GM18868 (cell line): ENCODE results near the gene HTR7.
"Not testable (repeated sequence)": the region's sequence is repeated elsewhere in the genome, so short reads cannot be mapped to it uniquely, and the experiment has no call there.

Experiments
- ATAC-seq: cut with Tn5 transposase; IDR thresholded peaks from one replicate; pipeline ENCODE4 v1.9.1; 2021; ENCODE audit warnings: mild to moderate bottlenecking, moderate library complexity; ENCODE audit not compliant: unreplicated experiment

Gene HTR7

DNA sequence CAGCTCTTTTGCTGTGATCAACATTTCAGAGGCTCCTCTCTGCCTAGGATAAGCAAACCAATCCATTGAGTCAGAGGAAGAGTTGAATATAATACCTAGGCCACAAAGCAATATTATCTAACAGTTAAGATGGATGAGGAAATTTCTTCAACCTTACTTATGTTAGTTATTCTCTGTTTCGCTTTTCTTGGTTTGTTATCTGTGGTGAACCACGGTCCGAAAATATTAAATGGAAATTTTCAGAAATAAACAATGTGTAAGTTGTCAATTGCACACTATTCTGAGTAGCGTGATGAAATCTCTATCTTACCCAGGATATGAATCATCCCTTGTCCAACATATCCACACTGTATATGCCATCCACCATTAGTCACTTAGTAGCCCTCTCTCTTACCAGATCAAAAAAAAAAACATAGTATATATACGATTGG lies 1.5 kb upstream of the HTR7 start:
- ATAC-seq, result no peak

GRCh38 chr10:90858461-90858968 lies 676 bp upstream of the HTR7 start:
- no peak for ATAC-seq

DNA sequence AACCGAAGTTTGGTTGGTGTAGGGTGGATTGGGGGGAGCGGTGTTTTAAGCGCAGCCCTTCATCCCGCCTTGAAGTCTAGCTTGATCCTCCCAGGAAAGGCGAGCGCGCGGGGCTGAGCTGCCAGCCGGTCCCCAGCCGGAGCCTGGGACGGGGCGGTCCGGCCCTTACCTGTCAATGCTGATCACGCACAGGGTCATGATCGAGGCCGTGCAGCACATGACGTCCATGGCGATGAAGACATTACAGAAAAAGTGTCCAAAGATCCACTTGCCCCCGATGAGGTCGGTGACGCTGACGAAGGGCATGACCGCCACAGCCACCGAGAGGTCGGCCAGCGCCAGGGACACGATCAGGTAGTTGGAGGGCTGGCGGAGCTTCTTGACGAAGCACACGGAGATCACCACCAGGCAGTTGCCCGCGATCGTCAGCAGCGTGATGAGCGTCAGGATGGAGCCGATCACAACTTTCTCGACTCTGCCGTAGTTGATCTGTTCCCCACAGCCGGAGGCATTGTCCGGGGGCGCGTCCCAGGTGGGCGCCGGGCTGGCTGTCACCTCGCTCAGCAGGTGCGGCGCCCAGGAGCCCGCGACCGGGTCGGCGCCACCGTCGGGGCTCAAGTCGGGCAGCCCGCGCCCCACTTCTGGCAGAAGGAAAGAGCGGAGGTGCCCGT lies 740 bp downstream of the HTR7 start:
- no peak for ATAC-seq

DNA sequence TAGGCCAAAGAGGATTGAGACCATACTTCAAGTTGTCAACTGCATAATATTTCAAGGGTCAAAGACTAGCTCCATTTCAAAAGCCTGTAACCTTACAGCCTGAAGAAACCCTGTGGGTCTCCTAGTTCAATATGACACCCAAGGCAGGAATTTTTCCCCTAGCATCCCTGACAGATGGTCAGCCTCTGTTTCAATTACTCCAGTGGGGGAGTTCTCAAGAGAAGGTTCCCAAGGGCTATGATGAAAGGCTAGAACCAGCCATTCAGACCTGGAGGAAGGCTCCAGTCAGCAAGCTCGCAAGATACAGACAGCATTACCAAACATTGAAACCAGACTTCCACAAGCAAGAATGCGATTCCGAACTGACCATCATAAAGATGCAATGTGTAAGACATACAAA lies 1.6 kb downstream of the HTR7 start:
- ATAC-seq, result no peak

DNA sequence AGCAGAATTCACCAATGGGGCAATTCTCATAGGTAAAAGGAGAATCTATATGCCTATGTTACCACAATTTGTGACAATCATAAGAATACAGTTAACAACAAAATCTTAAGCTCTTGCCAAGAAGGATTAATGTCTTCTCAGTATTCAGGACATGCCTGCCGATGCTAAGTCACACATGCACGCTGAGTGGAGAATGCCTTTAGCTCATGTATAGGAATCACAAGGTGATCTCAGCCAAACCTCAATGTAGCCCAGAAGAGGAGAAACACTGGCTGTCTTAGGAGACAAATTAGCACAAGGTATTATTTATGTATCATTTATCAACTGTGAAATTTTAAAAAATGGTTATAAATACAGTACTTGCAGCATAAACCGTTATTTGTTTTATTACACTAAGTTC lies 2.7 kb downstream of the HTR7 start:
- no peak for ATAC-seq

- ATAC-seq, result no peak
Measured at GRCh38 chr10:90849956-90850749, 7.7 kb downstream of the HTR7 start.

DNA sequence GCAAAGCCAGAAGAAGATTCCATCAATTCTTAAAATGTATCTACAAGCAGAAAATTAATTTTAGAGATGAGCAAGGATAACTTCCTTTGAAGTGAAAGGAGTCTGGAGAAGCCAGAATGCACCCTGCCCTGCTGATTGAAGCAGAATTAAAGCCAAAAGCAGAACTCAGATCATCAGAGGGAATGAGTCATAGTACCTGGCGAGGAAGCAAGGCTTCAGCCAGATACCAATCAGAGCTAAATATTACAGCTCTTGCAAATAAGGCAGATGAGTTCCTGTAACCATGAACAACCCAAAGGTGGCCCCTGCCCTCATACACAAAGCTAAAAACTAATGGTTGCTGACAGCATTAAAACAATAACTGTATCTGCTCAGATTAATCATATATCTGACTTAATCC lies 10.4 kb downstream of the HTR7 start:
- no peak for ATAC-seq

DNA sequence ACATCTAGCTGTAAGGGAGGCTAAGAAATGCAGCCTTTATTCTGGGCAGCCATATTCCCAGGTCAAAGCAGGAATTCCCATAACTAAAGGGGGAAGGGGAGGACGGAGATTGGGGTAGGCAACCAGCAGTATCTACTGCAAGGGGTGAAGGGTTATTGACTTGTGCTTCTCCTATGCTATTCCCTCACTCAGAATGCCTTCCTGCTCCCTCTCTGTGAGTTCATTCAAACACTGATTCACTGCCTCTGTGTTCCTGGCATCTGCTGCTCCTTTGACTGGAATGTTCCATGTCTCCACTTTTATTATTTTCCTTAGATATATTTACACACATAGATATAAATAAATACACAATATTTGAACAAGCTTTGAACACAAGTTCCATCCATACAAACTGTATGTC lies 11.1 kb downstream of the HTR7 start:
- no peak for ATAC-seq

- no peak for ATAC-seq
Measured at GRCh38 chr10:90845726-90846125, 12.1 kb downstream of the HTR7 start.

- ATAC-seq, result no peak
Measured at GRCh38 chr10:90842725-90843124, 15.1 kb downstream of the HTR7 start.

DNA sequence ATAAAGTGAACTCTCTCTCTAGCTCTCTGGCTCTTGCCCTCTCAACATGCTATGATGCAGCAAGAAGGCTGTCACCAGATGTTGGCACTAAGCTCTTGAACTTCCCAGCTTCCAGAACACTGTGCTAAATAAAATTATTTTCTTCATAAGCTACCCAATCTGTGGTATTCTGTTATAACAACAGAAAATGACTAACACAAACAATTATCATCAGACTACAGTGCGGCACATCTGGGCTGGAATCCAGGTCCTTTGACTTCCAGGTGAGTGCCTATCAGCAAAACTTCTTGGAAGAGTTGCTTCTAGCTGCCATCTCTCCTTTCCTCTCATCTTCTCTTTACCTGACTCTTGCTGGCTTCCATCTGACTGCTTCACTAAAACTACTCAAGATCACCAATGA lies 20.4 kb downstream of the HTR7 start:
- no peak for ATAC-seq

DNA sequence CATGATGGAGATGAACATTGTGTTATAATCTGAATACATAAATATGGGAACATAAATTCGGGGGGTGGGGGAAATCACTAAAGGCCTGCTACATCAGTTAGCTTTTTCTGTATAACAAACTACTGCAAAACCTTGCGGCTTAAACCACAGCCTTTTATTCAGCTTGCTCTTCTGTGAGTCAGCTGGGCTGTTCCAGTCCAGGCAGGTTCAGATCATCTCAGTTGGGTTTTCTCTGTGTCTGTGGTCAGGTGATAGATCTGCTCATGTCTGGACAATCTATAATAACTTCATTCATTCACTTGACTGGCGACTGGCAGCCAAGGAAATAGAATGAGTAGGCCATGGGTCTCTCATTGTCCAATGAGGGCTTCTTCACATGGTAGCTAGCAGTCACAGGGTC lies 23.5 kb downstream of the HTR7 start:
- no peak for ATAC-seq

DNA sequence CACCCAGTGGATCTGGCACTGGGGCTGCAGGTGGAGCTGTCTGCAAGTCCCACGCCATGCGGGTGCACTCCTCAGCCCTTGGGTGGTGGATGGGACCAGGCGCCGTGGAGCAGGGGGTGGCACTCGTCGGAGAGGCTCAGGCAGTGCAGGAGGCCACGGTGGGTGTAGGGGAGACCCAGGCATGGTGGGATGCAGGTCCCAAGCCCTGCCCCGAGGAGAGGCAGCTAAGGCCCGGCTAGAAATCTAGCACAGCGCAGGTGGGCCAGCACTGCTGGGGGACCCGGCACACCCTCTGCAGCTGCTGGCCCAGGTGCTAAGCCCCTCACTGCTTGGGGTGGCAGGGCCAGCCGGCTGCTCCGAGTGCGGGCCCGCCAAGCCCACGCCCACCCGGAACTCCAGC lies 25.7 kb downstream of the HTR7 start:
- no peak for ATAC-seq

DNA sequence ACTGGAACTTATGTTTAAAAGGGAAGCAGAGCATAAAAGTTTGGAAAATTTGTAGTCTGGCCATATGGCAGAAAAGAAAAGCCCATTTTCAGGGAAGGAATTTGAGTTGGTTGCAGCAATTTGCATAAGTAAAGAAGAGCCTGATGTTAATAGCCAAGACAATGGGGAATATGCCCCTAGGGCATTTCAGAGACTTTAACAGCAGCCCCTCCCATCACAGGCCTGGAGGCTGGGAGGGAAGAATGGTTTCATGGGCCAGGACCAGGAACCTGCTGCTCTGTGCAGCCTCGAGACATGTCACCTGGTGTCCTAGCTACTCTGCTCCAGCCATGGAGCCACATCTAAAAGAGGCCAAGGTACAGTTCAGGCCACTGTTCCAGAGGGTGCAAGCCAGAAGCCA lies 35.3 kb downstream of the HTR7 start:
- no peak for ATAC-seq

- not testable (repeated sequence) for ATAC-seq
Measured at GRCh38 chr10:90821864-90822263, 36.0 kb downstream of the HTR7 start.

DNA sequence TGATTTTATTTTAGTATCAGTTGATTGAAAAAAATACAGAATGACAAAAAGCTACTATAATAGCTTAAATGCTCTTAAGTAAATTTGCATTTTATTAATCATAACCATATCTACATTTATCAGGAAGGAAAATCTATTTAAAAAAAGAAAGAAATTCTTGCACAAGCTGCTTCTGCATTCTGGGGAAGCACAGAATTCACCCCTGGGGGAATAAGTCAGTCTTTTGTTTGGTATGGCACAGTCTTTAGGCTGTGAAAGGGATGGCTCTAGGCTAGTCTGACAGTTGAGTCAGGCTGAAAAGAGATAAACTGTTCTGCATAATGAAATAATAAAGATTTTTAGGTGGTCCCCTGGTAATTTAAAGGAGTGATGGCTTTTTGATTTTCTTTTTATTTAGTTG lies 37.9 kb downstream of the HTR7 start:
- ATAC-seq, result no peak

- ATAC-seq, result no peak
Measured at GRCh38 chr10:90818736-90819135, 39.1 kb downstream of the HTR7 start.

- no peak for ATAC-seq
Measured at GRCh38 chr10:90817128-90817889, 40.5 kb downstream of the HTR7 start.

DNA sequence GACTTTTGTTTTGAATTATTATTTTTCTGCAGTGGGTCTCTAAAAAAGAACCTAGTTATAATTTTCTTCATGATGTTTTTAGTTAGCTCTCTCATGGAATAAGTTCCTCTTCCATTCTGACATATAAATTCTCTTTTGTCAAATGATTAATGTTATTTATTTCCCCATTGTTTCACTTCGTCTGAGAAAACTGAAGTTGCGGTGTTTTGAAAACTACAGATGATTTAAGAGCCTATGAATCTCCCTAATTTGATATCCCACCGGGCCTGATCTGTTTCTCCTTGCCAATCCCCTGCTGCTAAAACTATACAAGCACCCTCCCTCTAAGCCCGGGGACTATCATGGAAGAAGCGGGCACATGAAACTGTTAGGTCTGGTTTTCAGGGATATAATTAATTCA lies 41.4 kb downstream of the HTR7 start:
- ATAC-seq, result no peak

- no peak for ATAC-seq
Measured at GRCh38 chr10:90813594-90814365, 44.1 kb downstream of the HTR7 start.

DNA sequence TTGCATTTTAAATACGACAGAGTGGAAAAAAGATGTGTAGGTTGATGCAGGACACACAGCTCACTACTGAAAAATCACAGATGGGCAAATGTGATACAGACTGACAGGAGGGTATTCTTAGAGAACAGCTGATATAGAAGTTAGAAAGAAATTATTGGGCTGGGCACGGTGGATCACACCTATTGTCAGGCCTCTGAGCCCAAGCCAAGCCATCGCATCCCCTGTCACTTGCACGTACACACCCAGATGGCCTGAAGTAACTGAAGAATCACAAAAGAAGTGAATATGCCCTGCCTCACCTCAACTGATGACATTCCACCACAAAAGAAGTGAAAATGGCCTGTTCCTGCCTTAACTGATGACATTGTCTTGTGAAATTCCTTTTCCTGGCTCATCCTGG lies 50.7 kb downstream of the HTR7 start:
- not testable (repeated sequence) for ATAC-seq
